ENCODE results near the gene SIPA1L3.

- TF ChIP-seq POLR2A (IDR thresholded peaks at IDR 0.05): no peak
- TF ChIP-seq CTCF (IDR thresholded peaks at IDR 0.05): no peak
These were observed 193.6 kb downstream of the SIPA1L3 start for GRCh38 chr19:38100589-38100988.

All from upper lobe of left lung (tissue), 4 donors.